ENCODE measurements around the gene NLRX1.
"Not testable (repeated sequence)": the region's sequence is repeated elsewhere in the genome, so short reads cannot be mapped to it uniquely, and the experiment has no call there.

The NLRX1 gene

GRCh38 chr11:119187123-119187892 is 18.8 kb downstream of the NLRX1 start:
- DNase-seq = no peak

- DNase-seq = no peak
These were observed 19.5 kb downstream of the NLRX1 start for GRCh38 chr11:119188067-119188466.

GRCh38 chr11:119188887-119189286 is 20.4 kb downstream of the NLRX1 start:
- DNase-seq = no peak

- no peak for DNase-seq
These were observed 20.9 kb downstream of the NLRX1 start for GRCh38 chr11:119189393-119189792.

GRCh38 chr11:119190531-119190930 is 22.0 kb downstream of the NLRX1 start:
- DNase-seq = no peak

GRCh38 chr11:119191265-119191664 is 22.7 kb downstream of the NLRX1 start:
- DNase-seq = not testable (repeated sequence)

GRCh38 chr11:119192111-119192510 is 23.6 kb downstream of the NLRX1 start:
- no peak for DNase-seq

- DNase-seq = no peak
These were observed 24.5 kb downstream of the NLRX1 start for GRCh38 chr11:119193001-119193400.

- no peak for DNase-seq
These were observed 25.1 kb downstream of the NLRX1 start for GRCh38 chr11:119193626-119194025.

- no peak for DNase-seq
These were observed 26.4 kb downstream of the NLRX1 start for GRCh38 chr11:119194811-119195440.

- DNase-seq = no peak
These were observed 27.2 kb downstream of the NLRX1 start for GRCh38 chr11:119195680-119196079.

GRCh38 chr11:119196833-119197483 is 28.4 kb downstream of the NLRX1 start:
- DNase-seq = peak; percentile 88

GRCh38 chr11:119198925-119199324 is 30.4 kb downstream of the NLRX1 start:
- DNase-seq = no peak

GRCh38 chr11:119201236-119201635 is 32.7 kb downstream of the NLRX1 start:
- not testable (repeated sequence) for DNase-seq

- no peak for DNase-seq
These were observed 34.0 kb downstream of the NLRX1 start for GRCh38 chr11:119202554-119202953.

- no peak for DNase-seq
These were observed 35.5 kb downstream of the NLRX1 start for GRCh38 chr11:119204066-119204465.

- DNase-seq = no peak
These were observed 36.6 kb downstream of the NLRX1 start for GRCh38 chr11:119205080-119205479.

- DNase-seq = peak; percentile 90
These were observed 37.3 kb downstream of the NLRX1 start, which contains the start of gene CBL for GRCh38 chr11:119205574-119206510. Gene CBL (plus strand): TSS chr11:119206339. CDS start chr11:119206418, 79 bp downstream.

- peak; percentile 56 for DNase-seq
These were observed 38.2 kb downstream of the NLRX1 start for GRCh38 chr11:119206511-119207414.

- no peak for DNase-seq
These were observed 39.0 kb downstream of the NLRX1 start for GRCh38 chr11:119207415-119207960.

GRCh38 chr11:119209186-119209585 is 40.7 kb downstream of the NLRX1 start:
- DNase-seq = no peak
